ENCODE results near the gene SH3GL2. TPM values are rescaled to one million over a fixed set of nuclear protein-coding genes. Genes with fewer than 3 reads are reported as not detected.

SH3GL2 gene
- total RNA-seq, 4 donors from 2014 or later, result not detected

- intact Hi-C loops (cut with DNase I; ENCODE audit: low total_unique reads), result no loop called here
- H3K4me3 ChIP-seq (ENCODE audit: low read depth, poor library complexity, severe bottlenecking), result no peak overlapping the region
- no peak for DNase-seq (ENCODE audit: low spot score in 2 of 2)
- no peak for TF ChIP-seq POLR2A (IDR thresholded peaks at IDR 0.05)
- TF ChIP-seq, protein P1, sequence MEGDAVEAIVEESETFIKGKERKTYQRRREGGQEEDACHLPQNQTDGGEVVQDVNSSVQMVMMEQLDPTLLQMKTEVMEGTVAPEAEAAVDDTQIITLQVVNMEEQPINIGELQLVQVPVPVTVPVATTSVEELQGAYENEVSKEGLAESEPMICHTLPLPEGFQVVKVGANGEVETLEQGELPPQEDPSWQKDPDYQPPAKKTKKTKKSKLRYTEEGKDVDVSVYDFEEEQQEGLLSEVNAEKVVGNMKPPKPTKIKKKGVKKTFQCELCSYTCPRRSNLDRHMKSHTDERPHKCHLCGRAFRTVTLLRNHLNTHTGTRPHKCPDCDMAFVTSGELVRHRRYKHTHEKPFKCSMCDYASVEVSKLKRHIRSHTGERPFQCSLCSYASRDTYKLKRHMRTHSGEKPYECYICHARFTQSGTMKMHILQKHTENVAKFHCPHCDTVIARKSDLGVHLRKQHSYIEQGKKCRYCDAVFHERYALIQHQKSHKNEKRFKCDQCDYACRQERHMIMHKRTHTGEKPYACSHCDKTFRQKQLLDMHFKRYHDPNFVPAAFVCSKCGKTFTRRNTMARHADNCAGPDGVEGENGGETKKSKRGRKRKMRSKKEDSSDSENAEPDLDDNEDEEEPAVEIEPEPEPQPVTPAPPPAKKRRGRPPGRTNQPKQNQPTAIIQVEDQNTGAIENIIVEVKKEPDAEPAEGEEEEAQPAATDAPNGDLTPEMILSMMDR (IDR thresholded peaks at IDR 0.05), result no peak
- 80 to 81% methylated on average over 5 to 6 of the region's 6 CpGs for WGBS, 2 donors
Observed at GRCh38 chr9:17622749-17623148, 43.9 kb downstream of the SH3GL2 start.

GRCh38 chr9:17623965-17624364 is 45.1 kb downstream of the SH3GL2 start:
- H3K4me3 ChIP-seq (ENCODE audit: low read depth, poor library complexity, severe bottlenecking), result no peak overlapping the region
- DNase-seq (ENCODE audit: low spot score in 2 of 2), result no peak
- TF ChIP-seq, protein P1 (IDR thresholded peaks at IDR 0.05), result no peak
- TF ChIP-seq POLR2A (IDR thresholded peaks at IDR 0.05), result no peak
- WGBS, 2 donors, result 82 to 85% methylated on average over 6 of the region's 6 CpGs
- intact Hi-C loops (cut with DNase I; ENCODE audit: low total_unique reads), result no loop called here

GRCh38 chr9:17624571-17624970 is 45.7 kb downstream of the SH3GL2 start:
- TF ChIP-seq POLR2A (IDR thresholded peaks at IDR 0.05), result no peak
- H3K4me3 ChIP-seq (ENCODE audit: low read depth, poor library complexity, severe bottlenecking), result no peak overlapping the region
- DNase-seq (ENCODE audit: low spot score in 2 of 2), result no peak
- intact Hi-C loops (cut with DNase I; ENCODE audit: low total_unique reads), result no loop called here

GRCh38 chr9:17625644-17626388 is 47.0 kb downstream of the SH3GL2 start:
- 46 to 51% methylated on average over 6 of the region's 6 CpGs for WGBS, 2 donors
- intact Hi-C loops (cut with DNase I; ENCODE audit: low total_unique reads), result no loop called here
- TF ChIP-seq, protein P1 (IDR thresholded peaks at IDR 0.05), result no peak
- TF ChIP-seq POLR2A (IDR thresholded peaks at IDR 0.05), result no peak
- H3K4me3 ChIP-seq (ENCODE audit: low read depth, poor library complexity, severe bottlenecking), result no peak overlapping the region
- DNase-seq (ENCODE audit: low spot score in 2 of 2), result no peak

DNA sequence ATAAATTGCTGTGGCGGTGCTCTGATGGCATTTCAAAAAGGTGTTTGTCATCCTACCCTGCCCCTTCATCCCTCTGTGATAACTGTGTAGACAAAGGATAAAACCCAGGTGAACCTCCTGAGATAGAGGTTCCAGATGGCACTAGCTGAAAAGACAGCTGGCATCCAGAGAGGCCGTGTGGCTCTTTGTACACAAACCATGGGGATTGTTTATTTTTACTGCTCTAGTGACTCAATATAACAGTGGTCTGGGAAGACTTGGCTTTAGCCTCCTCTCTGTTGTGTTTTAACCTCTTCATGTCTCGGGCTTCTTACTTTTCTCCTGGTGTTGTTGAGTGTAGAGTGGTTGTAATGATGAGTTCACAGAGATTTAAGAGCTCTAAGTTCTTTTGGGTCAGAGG is 48.8 kb downstream of the SH3GL2 start:
- no peak overlapping the region for H3K4me3 ChIP-seq (ENCODE audit: low read depth, poor library complexity, severe bottlenecking)
- WGBS, 2 donors, result 63 to 65% methylated on average over 3 of the region's 3 CpGs
- DNase-seq (ENCODE audit: low spot score in 2 of 2), result no peak
- TF ChIP-seq, protein P1 (IDR thresholded peaks at IDR 0.05), result no peak
- no peak for TF ChIP-seq POLR2A (IDR thresholded peaks at IDR 0.05)
- intact Hi-C loops (cut with DNase I; ENCODE audit: low total_unique reads), result no loop called here

DNA sequence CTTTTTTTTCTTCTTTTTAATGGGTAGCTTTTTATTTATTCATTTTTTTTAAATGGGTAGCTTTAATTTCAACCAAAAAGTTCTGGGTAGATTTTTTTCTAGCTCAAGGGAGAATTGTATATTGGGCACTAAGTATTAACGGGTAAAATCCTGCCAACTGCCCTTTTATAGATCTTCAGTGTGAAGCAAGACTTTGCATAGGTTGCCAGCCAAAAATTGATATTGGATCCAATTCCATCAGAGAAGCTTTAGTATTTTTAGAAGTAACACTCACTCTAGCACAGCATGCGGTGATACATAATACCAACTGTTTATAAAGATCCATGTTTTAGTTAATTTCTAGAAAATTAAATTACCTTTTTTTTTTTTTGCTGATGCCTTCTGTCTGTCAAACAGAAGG is 49.8 kb downstream of the SH3GL2 start:
- intact Hi-C loops (cut with DNase I; ENCODE audit: low total_unique reads), result no loop called here
- H3K4me3 ChIP-seq (ENCODE audit: low read depth, poor library complexity, severe bottlenecking), result no peak overlapping the region
- 88 to 93% methylated on average over 2 of the region's 2 CpGs for WGBS, 2 donors
- TF ChIP-seq, protein P1 (IDR thresholded peaks at IDR 0.05), result no peak
- no peak for TF ChIP-seq POLR2A (IDR thresholded peaks at IDR 0.05)
- no peak for DNase-seq (ENCODE audit: low spot score in 2 of 2)
